HepG2 (cell line): ENCODE results near the gene PDCL3. TPM values are rescaled to one million over a fixed set of nuclear protein-coding genes. Genes with fewer than 3 reads are reported as not detected.
A peak's percentile ranks its signal among the peaks of the same experiment; 100 is the strongest.

Source experiments
- ELF3 ChIP-seq: IDR thresholded peaks from 2 replicates; pipeline ENCODE4 v1.6.1; 2016; ENCODE audit warnings: missing genetic modification reagents, missing compliant biosample characterization
- FOXA1 ChIP-seq, 2 experiments: fragments of 450-650 bp in 1 of 2; sonication (generic) in 1 of 2; formaldehyde crosslinking in 1 of 2; IDR thresholded peaks; 2 replicates each; pipeline versions ENCODE4 v1.4.0 to v1.6.1; 2016 to 2020; ENCODE audit warnings: missing genetic modification reagents in 1 of 2
- ISL2 ChIP-seq: sonication (generic); formaldehyde crosslinking; IDR thresholded peaks from 2 replicates; pipeline ENCODE4 v1.5.0; 2020; ENCODE audit warnings: missing genetic modification reagents
- MED1 ChIP-seq: sonication (generic); formaldehyde crosslinking; IDR thresholded peaks from 2 replicates; pipeline ENCODE4 v1.4.0; 2020; ENCODE audit warnings: missing genetic modification reagents
- MNT ChIP-seq: fragments of 450-650 bp; IDR thresholded peaks from 2 replicates; pipeline ENCODE4 v1.6.1; 2016
- NCOA1 ChIP-seq: sonication (generic); formaldehyde crosslinking; IDR thresholded peaks from 2 replicates; pipeline ENCODE4 v1.9.0; 2021; ENCODE audit warnings: missing genetic modification reagents
- PBX3 ChIP-seq: sonication (generic); formaldehyde crosslinking; IDR thresholded peaks from 2 replicates; pipeline ENCODE4 v1.8.1; 2023; ENCODE audit warnings: missing genetic modification reagents, inconsistent platforms, borderline replicate concordance
- PTBP1 ChIP-seq: fragments of 200-400 bp; formaldehyde crosslinking; IDR thresholded peaks from 2 replicates; pipeline ENCODE4 v1.6.1; 2018; ENCODE audit warnings: low read length, low read depth; ENCODE audit not compliant: poor library complexity, severe bottlenecking
- SRSF9 ChIP-seq: fragments of 200-400 bp; formaldehyde crosslinking; IDR thresholded peaks from 2 replicates; pipeline ENCODE4 v1.6.1; 2018; ENCODE audit warnings: borderline replicate concordance, mild to moderate bottlenecking, low read depth, low read length; ENCODE audit not compliant: insufficient read depth, poor library complexity, severe bottlenecking
- ZBTB37 ChIP-seq: sonication (generic); formaldehyde crosslinking; IDR thresholded peaks from 2 replicates; pipeline ENCODE4 v1.4.0; 2020; ENCODE audit warnings: mild to moderate bottlenecking, missing genetic modification reagents
- ZBTB7B ChIP-seq: sonication (generic); formaldehyde crosslinking; IDR thresholded peaks from 2 replicates; pipeline ENCODE4 v1.4.0; 2020; ENCODE audit warnings: missing genetic modification reagents
- ZNF121 ChIP-seq: sonication (generic); formaldehyde crosslinking; IDR thresholded peaks from 2 replicates; pipeline ENCODE4 v1.5.0; 2020; ENCODE audit warnings: mild to moderate bottlenecking, missing genetic modification reagents
- ZNF24 ChIP-seq: fragments of 450-650 bp; IDR thresholded peaks from 2 replicates; pipeline ENCODE4 v1.6.1; 2017; ENCODE audit warnings: antibody characterized with exemption, mild to moderate bottlenecking
- ZNF775 ChIP-seq: sonication (generic); formaldehyde crosslinking; IDR thresholded peaks from 2 replicates; pipeline ENCODE4 v1.4.0; 2020; ENCODE audit warnings: missing genetic modification reagents, mild to moderate bottlenecking, moderate library complexity, borderline replicate concordance
- polyA plus RNA-seq, 8 experiments: library from polyadenylated mRNA; depleted of rRNA in 3 of 8; stranded (reverse) in 7 of 8; unstranded in 1 of 8; fragments of >200 nt; fragmentation: Illumina TruSeq in 4 of 8; extraction: Trizol in 4 of 8; gene quantifications; 2 replicates each; pipeline versions ENCODE4 v1.2.1 to v1.2.3, GENCODE V29; 2011 to 2016; ENCODE audit warnings: low read depth in 4 of 8, missing spikeins in 1 of 8, mixed read lengths in 1 of 8; ENCODE audit not compliant: insufficient read depth in 1 of 8
- total RNA-seq, 5 experiments: library from RNA; depleted of rRNA; stranded (reverse); fragments of >200 nt; fragmentation: Illumina TruSeq; extraction: Trizol; gene quantifications; 2 replicates each; pipeline ENCODE4 v1.2.3, GENCODE V29; 2016; ENCODE audit warnings: low read depth in 1 of 5
- TF ChIP-seq, protein P1 (sequence below): sonication (generic); formaldehyde crosslinking; IDR thresholded peaks from 2 replicates; pipeline ENCODE4 v1.9.0; 2021; ENCODE audit warnings: missing genetic modification reagents, mild to moderate bottlenecking, borderline replicate concordance
- TF ChIP-seq, protein P2 (sequence below): sonication (generic); formaldehyde crosslinking; IDR thresholded peaks from 2 replicates; pipeline ENCODE4 v1.5.0; 2020; ENCODE audit warnings: mild to moderate bottlenecking, missing genetic modification reagents
- TF ChIP-seq, protein P3 (sequence below): sonication (generic); formaldehyde crosslinking; IDR thresholded peaks from 2 replicates; pipeline ENCODE4 v1.4.0; 2020; ENCODE audit warnings: missing genetic modification reagents, borderline replicate concordance

Gene PDCL3
- total and polyA plus RNA-seq, 2 of the 13 experiments (the other 11 are each of a cell fraction or from before 2014, with no cell fraction given) = 14.4 to 24.4 TPM

GRCh38 chr2:100562613-100563406 is at the start of gene PDCL3 (continued):
- TF ChIP-seq ZBTB37 (CRISPR knock-in tag) = no peak
- TF ChIP-seq, protein P1, sequence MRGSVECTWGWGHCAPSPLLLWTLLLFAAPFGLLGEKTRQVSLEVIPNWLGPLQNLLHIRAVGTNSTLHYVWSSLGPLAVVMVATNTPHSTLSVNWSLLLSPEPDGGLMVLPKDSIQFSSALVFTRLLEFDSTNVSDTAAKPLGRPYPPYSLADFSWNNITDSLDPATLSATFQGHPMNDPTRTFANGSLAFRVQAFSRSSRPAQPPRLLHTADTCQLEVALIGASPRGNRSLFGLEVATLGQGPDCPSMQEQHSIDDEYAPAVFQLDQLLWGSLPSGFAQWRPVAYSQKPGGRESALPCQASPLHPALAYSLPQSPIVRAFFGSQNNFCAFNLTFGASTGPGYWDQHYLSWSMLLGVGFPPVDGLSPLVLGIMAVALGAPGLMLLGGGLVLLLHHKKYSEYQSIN (CRISPR knock-in tag) = no peak
- TF ChIP-seq ZBTB7B (CRISPR knock-in tag) = no peak; the same call in 1 of the 2 replicates
- TF ChIP-seq, protein P2, sequence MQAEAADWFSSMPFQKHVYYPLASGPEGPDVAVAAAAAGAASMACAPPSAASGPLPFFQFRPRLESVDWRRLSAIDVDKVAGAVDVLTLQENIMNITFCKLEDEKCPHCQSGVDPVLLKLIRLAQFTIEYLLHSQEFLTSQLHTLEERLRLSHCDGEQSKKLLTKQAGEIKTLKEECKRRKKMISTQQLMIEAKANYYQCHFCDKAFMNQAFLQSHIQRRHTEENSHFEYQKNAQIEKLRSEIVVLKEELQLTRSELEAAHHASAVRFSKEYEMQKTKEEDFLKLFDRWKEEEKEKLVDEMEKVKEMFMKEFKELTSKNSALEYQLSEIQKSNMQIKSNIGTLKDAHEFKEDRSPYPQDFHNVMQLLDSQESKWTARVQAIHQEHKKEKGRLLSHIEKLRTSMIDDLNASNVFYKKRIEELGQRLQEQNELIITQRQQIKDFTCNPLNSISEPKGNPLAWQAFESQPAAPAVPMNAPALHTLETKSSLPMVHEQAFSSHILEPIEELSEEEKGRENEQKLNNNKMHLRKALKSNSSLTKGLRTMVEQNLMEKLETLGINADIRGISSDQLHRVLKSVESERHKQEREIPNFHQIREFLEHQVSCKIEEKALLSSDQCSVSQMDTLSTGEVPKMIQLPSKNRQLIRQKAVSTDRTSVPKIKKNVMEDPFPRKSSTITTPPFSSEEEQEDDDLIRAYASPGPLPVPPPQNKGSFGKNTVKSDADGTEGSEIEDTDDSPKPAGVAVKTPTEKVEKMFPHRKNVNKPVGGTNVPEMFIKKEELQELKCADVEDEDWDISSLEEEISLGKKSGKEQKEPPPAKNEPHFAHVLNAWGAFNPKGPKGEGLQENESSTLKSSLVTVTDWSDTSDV (CRISPR knock-in tag) = 0 out of 2 replicates have a peak, but pooled peaks have one; percentile 76
- no peak for TF ChIP-seq SRSF9
- TF ChIP-seq FOXA1 (IDR thresholded peaks at IDR 0.05) = no peak
- peak; percentile 8; the same call in 1 of the 2 replicates for TF ChIP-seq FOXA1 (CRISPR knock-in tag; IDR thresholded peaks at IDR 0.05)
- TF ChIP-seq ZNF121 (CRISPR knock-in tag) = peak; percentile 73; the same call in 1 of the 2 replicates
- peak; percentile 57; the same call in 1 of the 2 replicates for TF ChIP-seq MNT
- TF ChIP-seq PTBP1 = no peak
- TF ChIP-seq ELF3 (CRISPR knock-in tag) = peak; percentile 65
- TF ChIP-seq ZNF775 (CRISPR knock-in tag) = no peak; the same call in 1 of the 2 replicates
- 0 out of 2 replicates have a peak, but pooled peaks have one; percentile 69 for TF ChIP-seq NCOA1 (CRISPR knock-in tag)
- TF ChIP-seq ISL2 = peak; percentile 59
- no peak for TF ChIP-seq PBX3 (CRISPR knock-in tag)
- peak; percentile 68 for TF ChIP-seq MED1 (CRISPR knock-in tag)
- no peak for TF ChIP-seq ZNF24
- TF ChIP-seq, protein P3, sequence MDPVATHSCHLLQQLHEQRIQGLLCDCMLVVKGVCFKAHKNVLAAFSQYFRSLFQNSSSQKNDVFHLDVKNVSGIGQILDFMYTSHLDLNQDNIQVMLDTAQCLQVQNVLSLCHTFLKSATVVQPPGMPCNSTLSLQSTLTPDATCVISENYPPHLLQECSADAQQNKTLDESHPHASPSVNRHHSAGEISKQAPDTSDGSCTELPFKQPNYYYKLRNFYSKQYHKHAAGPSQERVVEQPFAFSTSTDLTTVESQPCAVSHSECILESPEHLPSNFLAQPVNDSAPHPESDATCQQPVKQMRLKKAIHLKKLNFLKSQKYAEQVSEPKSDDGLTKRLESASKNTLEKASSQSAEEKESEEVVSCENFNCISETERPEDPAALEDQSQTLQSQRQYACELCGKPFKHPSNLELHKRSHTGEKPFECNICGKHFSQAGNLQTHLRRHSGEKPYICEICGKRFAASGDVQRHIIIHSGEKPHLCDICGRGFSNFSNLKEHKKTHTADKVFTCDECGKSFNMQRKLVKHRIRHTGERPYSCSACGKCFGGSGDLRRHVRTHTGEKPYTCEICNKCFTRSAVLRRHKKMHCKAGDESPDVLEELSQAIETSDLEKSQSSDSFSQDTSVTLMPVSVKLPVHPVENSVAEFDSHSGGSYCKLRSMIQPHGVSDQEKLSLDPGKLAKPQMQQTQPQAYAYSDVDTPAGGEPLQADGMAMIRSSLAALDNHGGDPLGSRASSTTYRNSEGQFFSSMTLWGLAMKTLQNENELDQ (CRISPR knock-in tag) = 0 out of 2 replicates have a peak, but pooled peaks have one; percentile 45
